Measurements from ENCODE around the gene EXOSC7.

The EXOSC7 gene

GRCh38 chr3:45002720-45003119 lies 26.7 kb downstream of the EXOSC7 start:
- H3K4me3 ChIP-seq (ENCODE audit: insufficient read depth, low read length, poor library complexity, severe bottlenecking): no peak overlapping the region
- peaks cover 20% of the 10 kb centered on the region; the same call in 1 of the 2 replicates for H3K36me3 ChIP-seq (ENCODE audit: low read length)
- no peak overlapping the region for H3K9ac ChIP-seq (ENCODE audit: low read length)
- H3K9me2 ChIP-seq (replicated peaks; ENCODE audit: insufficient read depth, low read length): no peaks in the 10 kb centered on the region
- H3K4me2 ChIP-seq (ENCODE audit: low read depth, low read length, poor library complexity, severe bottlenecking): no peak overlapping the region
- H2AFZ ChIP-seq (ENCODE audit: low read depth, low read length, severe bottlenecking): no peak overlapping the region
- H4K20me1 ChIP-seq (ENCODE audit: low read depth, low read length): no peaks in the 10 kb centered on the region
- H3K27ac ChIP-seq (ENCODE audit: low read depth, low read length): no peak overlapping the region
- H3K9me3 ChIP-seq (ENCODE audit: insufficient read depth, low read length): no peaks in the 10 kb centered on the region
- H3K27me3 ChIP-seq (ENCODE audit: low read length): no peaks in the 10 kb centered on the region
- TF ChIP-seq CTCF (IDR thresholded peaks at IDR 0.05; ENCODE audit: insufficient read depth, low read length, poor library complexity, severe bottlenecking): no peak
- no peak for TF ChIP-seq EZH2phosphoT487 (conservative IDR thresholded peaks at IDR 0.05; ENCODE audit: low read length)
- 0 out of 2 replicates have a peak, but pooled peaks cover 3% of the 10 kb centered on the region for H3K79me2 ChIP-seq (ENCODE audit: insufficient read depth, low read length)
- H3F3A ChIP-seq (ENCODE audit: insufficient read depth): no peaks in the 10 kb centered on the region

DNA sequence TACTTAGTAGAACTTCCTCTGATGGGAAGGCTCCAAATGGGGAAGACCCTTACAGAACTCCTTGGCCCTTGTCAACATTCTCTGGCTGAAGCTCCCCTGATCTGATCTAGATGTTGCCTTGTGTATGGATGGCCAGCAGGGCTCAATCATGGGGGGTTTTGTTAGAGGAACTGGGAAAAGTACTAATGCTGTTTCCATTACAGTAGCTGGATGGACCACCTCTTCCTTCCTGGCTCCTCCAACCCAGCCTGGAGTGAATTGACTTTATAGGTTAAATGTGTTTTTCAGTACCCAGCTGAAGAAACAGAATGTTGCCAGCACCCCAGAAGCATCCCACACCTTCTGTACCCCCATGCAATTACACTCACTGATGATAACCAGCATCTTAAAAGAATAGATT lies 27.4 kb downstream of the EXOSC7 start:
- Histone ChIP-seq H3K4me3 (ENCODE audit: insufficient read depth, low read length, poor library complexity, severe bottlenecking) (no peak overlapping the region), H3K9ac (ENCODE audit: low read length) (no peak overlapping the region), H3K9me3 (ENCODE audit: insufficient read depth, low read length) (no peaks in the 10 kb centered on the region), H3K27me3 (ENCODE audit: low read length) (no peaks in the 10 kb centered on the region), H3K36me3 (ENCODE audit: low read length) (peaks cover 20% of the 10 kb centered on the region; the same call in 1 of the 2 replicates), H2AFZ (ENCODE audit: low read depth, low read length, severe bottlenecking) (no peak overlapping the region), H3K79me2 (ENCODE audit: insufficient read depth, low read length) (0 out of 2 replicates have a peak, but pooled peaks cover 3% of the 10 kb centered on the region), H4K20me1 (ENCODE audit: low read depth, low read length) (no peaks in the 10 kb centered on the region), H3K9me2 (replicated peaks; ENCODE audit: insufficient read depth, low read length) (no peaks in the 10 kb centered on the region), H3F3A (ENCODE audit: insufficient read depth) (no peaks in the 10 kb centered on the region), H3K4me2 (ENCODE audit: low read depth, low read length, poor library complexity, severe bottlenecking) (no peak overlapping the region), H3K27ac (ENCODE audit: low read depth, low read length) (no peak overlapping the region)
- TF ChIP-seq EZH2phosphoT487 (conservative IDR thresholded peaks at IDR 0.05; ENCODE audit: low read length) (no peak), CTCF (IDR thresholded peaks at IDR 0.05; ENCODE audit: insufficient read depth, low read length, poor library complexity, severe bottlenecking) (no peak)

GRCh38 chr3:45003859-45004258 lies 27.8 kb downstream of the EXOSC7 start:
- no peaks in the 10 kb centered on the region for H3F3A ChIP-seq (ENCODE audit: insufficient read depth)

More at GRCh38 chr3:45003859-45004258, 27.8 kb downstream of the EXOSC7 start:
- Histone ChIP-seq H3K9me3 (ENCODE audit: insufficient read depth, low read length) (no peaks in the 10 kb centered on the region), H2AFZ (ENCODE audit: low read depth, low read length, severe bottlenecking) (no peak overlapping the region), H3K9me2 (replicated peaks; ENCODE audit: insufficient read depth, low read length) (no peaks in the 10 kb centered on the region), H3K27ac (ENCODE audit: low read depth, low read length) (no peak overlapping the region), H3K9ac (ENCODE audit: low read length) (no peak overlapping the region), H3K36me3 (ENCODE audit: low read length) (peaks cover 20% of the 10 kb centered on the region; the same call in 1 of the 2 replicates), H3K27me3 (ENCODE audit: low read length) (no peaks in the 10 kb centered on the region), H3K79me2 (ENCODE audit: insufficient read depth, low read length) (0 out of 2 replicates have a peak, but pooled peaks cover 3% of the 10 kb centered on the region), H3K4me3 (ENCODE audit: insufficient read depth, low read length, poor library complexity, severe bottlenecking) (no peak overlapping the region), H4K20me1 (ENCODE audit: low read depth, low read length) (no peaks in the 10 kb centered on the region), H3K4me2 (ENCODE audit: low read depth, low read length, poor library complexity, severe bottlenecking) (no peak overlapping the region)
- no peak for TF ChIP-seq EZH2phosphoT487 (conservative IDR thresholded peaks at IDR 0.05; ENCODE audit: low read length)
- TF ChIP-seq CTCF (IDR thresholded peaks at IDR 0.05; ENCODE audit: insufficient read depth, low read length, poor library complexity, severe bottlenecking): no peak

Measured in SU-DHL-6 (cell line).